HepG2 (cell line): ENCODE data around the gene ARF6. TPM values are rescaled to one million over a fixed set of nuclear protein-coding genes. Genes with fewer than 3 reads are reported as not detected.
A peak's percentile ranks its signal among the peaks of the same experiment; 100 is the strongest.

ENCODE experiments used
- ASH2L ChIP-seq: fragments of 300-600, 200-600 bp; sonication (generic); IDR thresholded peaks from 2 replicates; pipeline ENCODE4 v1.7.0; 2017; ENCODE audit warnings: low read depth, mild to moderate bottlenecking, moderate library complexity, mixed read lengths, low read length; ENCODE audit not compliant: insufficient read length
- ETV5 ChIP-seq: IDR thresholded peaks from 2 replicates; pipeline ENCODE4 v1.6.1; 2018; ENCODE audit warnings: missing biosample characterization, missing genetic modification reagents, inconsistent platforms, borderline replicate concordance
- FOXK1 ChIP-seq: sonication (generic); formaldehyde crosslinking; IDR thresholded peaks from 2 replicates; pipeline ENCODE4 v1.4.0; 2020; ENCODE audit warnings: low read depth, missing genetic modification reagents, borderline replicate concordance
- HIC2 ChIP-seq: sonication (generic); formaldehyde crosslinking; IDR thresholded peaks from 2 replicates; pipeline ENCODE4 v1.9.0; 2022; ENCODE audit warnings: low read depth, missing genetic modification reagents
- KMT2B ChIP-seq: IDR thresholded peaks from 2 replicates; pipeline ENCODE4 v1.6.1; 2016; ENCODE audit warnings: missing genetic modification reagents, missing compliant biosample characterization
- PPARG ChIP-seq: conservative IDR thresholded peaks from 2 replicates; pipeline ENCODE4 v1.6.1; 2016; ENCODE audit warnings: missing biosample characterization, missing genetic modification reagents
- SNAPC2 ChIP-seq: sonication (generic); formaldehyde crosslinking; IDR thresholded peaks from 2 replicates; pipeline ENCODE4 v1.8.1; 2022; ENCODE audit warnings: mild to moderate bottlenecking, missing genetic modification reagents
- TCF12 ChIP-seq, 2 experiments: fragments of 450-650 bp in 1 of 2; sonication (generic) in 1 of 2; formaldehyde crosslinking in 1 of 2; IDR thresholded peaks; 2 replicates each; pipeline versions ENCODE4 v1.6.1 to v1.8.0; 2017 to 2022; ENCODE audit warnings: antibody characterized with exemption in 1 of 2, mild to moderate bottlenecking in 1 of 2, missing genetic modification reagents in 1 of 2, moderate library complexity in 1 of 2
- ZNF224 ChIP-seq: sonication (generic); formaldehyde crosslinking; IDR thresholded peaks from 2 replicates; pipeline ENCODE4 v1.5.0; 2020; ENCODE audit warnings: mild to moderate bottlenecking, missing genetic modification reagents
- ZNF263 ChIP-seq: sonication (generic); formaldehyde crosslinking; IDR thresholded peaks from 2 replicates; pipeline ENCODE4 v1.4.0; 2020; ENCODE audit warnings: missing genetic modification reagents
- polyA plus RNA-seq, 8 experiments: library from polyadenylated mRNA; depleted of rRNA in 3 of 8; stranded (reverse) in 7 of 8; unstranded in 1 of 8; fragments of >200 nt; fragmentation: Illumina TruSeq in 4 of 8; extraction: Trizol in 4 of 8; gene quantifications; 2 replicates each; pipeline versions ENCODE4 v1.2.1 to v1.2.3, GENCODE V29; 2011 to 2016; ENCODE audit warnings: low read depth in 4 of 8, missing spikeins in 1 of 8, mixed read lengths in 1 of 8; ENCODE audit not compliant: insufficient read depth in 1 of 8
- total RNA-seq, 5 experiments: library from RNA; depleted of rRNA; stranded (reverse); fragments of >200 nt; fragmentation: Illumina TruSeq; extraction: Trizol; gene quantifications; 2 replicates each; pipeline ENCODE4 v1.2.3, GENCODE V29; 2016; ENCODE audit warnings: low read depth in 1 of 5
- TF ChIP-seq, protein P1 (sequence below), 2 experiments: sonication (generic) in 1 of 2; formaldehyde crosslinking in 1 of 2; IDR thresholded peaks; 2 replicates each; pipeline versions ENCODE4 v1.4.0 to v1.6.1; 2018 to 2020; ENCODE audit warnings: missing genetic modification reagents in 2 of 2, borderline replicate concordance in 1 of 2, low read depth in 1 of 2, mild to moderate bottlenecking in 1 of 2, missing biosample characterization in 1 of 2
- TF ChIP-seq, protein P2 (sequence below): sonication (generic); formaldehyde crosslinking; IDR thresholded peaks from 2 replicates; pipeline ENCODE4 v1.5.0; 2020; ENCODE audit warnings: mild to moderate bottlenecking, missing genetic modification reagents
- TF ChIP-seq, protein P3 (sequence below): IDR thresholded peaks from 2 replicates; pipeline ENCODE4 v1.6.1; 2016; ENCODE audit warnings: mild to moderate bottlenecking, missing biosample characterization, missing genetic modification reagents
- TF ChIP-seq, protein P4 (sequence below): sonication (generic); formaldehyde crosslinking; IDR thresholded peaks from 2 replicates; pipeline ENCODE4 v1.4.0; 2020; ENCODE audit warnings: mild to moderate bottlenecking, missing genetic modification reagents, borderline replicate concordance

ARF6 gene
- total and polyA plus RNA-seq, 2 of the 13 experiments (the other 11 are each of a cell fraction or from before 2014, with no cell fraction given), result 12.7 to 31.9 TPM

DNA sequence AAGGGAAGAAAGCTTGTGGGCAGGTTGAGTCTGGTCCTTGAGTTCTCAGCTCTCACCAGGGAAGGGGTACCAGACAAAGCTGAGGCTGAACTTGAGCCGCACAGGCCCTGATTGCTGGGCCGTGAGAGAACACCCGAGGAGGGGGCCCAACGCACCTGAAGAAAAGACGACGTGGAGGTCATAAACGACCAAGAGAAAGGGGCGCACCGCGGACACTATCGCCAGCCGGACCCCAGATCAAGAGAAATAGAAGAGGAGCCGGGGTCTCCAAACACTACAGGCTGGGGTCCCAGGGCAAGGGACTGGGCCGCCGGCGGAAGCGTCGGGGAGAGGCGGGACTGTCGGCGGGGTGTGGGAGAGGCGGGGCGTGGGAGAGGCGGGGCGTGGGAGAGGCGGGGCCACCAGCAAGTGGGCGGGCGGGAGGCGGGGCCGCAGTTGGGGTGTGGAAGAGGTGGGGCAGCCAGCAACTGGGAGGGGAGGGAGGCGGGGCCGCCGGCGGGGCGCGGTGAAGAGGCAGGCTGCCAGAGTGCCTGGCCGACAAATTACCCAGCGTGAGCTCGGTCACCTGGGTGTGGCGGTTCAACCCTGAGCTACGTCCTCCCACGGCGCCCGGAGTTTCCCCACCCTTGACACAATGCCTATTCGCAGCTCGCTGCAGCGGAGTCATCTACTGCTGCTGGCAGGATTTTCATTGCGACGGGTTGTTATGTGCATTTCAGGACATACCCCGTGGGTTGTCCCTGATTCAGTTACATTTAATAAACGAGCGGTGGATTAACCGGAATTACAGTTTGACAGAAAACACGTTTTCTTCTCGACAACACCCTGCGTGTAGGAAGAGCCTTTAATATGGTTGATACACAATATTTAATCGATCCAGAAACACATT lies 24.8 kb upstream of the ARF6 start (continued):
- TF ChIP-seq, protein P1, sequence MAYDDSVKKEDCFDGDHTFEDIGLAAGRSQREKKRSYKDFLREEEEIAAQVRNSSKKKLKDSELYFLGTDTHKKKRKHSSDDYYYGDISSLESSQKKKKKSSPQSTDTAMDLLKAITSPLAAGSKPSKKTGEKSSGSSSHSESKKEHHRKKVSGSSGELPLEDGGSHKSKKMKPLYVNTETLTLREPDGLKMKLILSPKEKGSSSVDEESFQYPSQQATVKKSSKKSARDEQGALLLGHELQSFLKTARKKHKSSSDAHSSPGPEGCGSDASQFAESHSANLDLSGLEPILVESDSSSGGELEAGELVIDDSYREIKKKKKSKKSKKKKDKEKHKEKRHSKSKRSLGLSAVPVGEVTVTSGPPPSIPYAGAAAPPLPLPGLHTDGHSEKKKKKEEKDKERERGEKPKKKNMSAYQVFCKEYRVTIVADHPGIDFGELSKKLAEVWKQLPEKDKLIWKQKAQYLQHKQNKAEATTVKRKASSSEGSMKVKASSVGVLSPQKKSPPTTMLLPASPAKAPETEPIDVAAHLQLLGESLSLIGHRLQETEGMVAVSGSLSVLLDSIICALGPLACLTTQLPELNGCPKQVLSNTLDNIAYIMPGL (CRISPR knock-in tag; IDR thresholded peaks at IDR 0.05; ENCODE audit: borderline replicate concordance in 1 of 2, low read depth in 1 of 2), result peak in 1 of 2 experiments; percentile 64; a peak in 3 of 4 replicates
- TF ChIP-seq ZNF224 (CRISPR knock-in tag) (peak; percentile 58; the same call in 1 of the 2 replicates), KMT2B (peak; percentile 38; the same call in 1 of the 2 replicates), SNAPC2 (CRISPR knock-in tag) (0 out of 2 replicates have a peak, but pooled peaks have one; percentile 11), PPARG (CRISPR knock-in tag) (peak; percentile 30; the same call in 1 of the 2 replicates), ETV5 (peak; percentile 42; the same call in 1 of the 2 replicates), ZNF263 (0 out of 2 replicates have a peak, but pooled peaks have one; percentile 36), HIC2 (CRISPR knock-in tag) (0 out of 2 replicates have a peak, but pooled peaks have one; percentile 26), TCF12 (IDR thresholded peaks at IDR 0.05) (no peak), TCF12 (CRISPR knock-in tag; IDR thresholded peaks at IDR 0.05) (no peak), FOXK1 (peak; percentile 19; the same call in 1 of the 2 replicates), ASH2L (peak; percentile 77)
- TF ChIP-seq, protein P2, sequence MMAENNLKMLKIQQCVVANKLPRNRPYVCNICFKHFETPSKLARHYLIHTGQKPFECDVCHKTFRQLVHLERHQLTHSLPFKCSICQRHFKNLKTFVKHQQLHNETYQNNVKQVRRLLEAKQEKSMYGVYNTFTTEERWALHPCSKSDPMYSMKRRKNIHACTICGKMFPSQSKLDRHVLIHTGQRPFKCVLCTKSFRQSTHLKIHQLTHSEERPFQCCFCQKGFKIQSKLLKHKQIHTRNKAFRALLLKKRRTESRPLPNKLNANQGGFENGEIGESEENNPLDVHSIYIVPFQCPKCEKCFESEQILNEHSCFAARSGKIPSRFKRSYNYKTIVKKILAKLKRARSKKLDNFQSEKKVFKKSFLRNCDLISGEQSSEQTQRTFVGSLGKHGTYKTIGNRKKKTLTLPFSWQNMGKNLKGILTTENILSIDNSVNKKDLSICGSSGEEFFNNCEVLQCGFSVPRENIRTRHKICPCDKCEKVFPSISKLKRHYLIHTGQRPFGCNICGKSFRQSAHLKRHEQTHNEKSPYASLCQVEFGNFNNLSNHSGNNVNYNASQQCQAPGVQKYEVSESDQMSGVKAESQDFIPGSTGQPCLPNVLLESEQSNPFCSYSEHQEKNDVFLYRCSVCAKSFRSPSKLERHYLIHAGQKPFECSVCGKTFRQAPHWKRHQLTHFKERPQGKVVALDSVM (CRISPR knock-in tag), result 0 out of 2 replicates have a peak, but pooled peaks have one; percentile 41
- TF ChIP-seq, protein P3, sequence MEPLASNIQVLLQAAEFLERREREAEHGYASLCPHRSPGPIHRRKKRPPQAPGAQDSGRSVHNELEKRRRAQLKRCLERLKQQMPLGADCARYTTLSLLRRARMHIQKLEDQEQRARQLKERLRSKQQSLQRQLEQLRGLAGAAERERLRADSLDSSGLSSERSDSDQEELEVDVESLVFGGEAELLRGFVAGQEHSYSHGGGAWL, result 0 out of 2 replicates have a peak, but pooled peaks have one; percentile 25
- TF ChIP-seq, protein P4, sequence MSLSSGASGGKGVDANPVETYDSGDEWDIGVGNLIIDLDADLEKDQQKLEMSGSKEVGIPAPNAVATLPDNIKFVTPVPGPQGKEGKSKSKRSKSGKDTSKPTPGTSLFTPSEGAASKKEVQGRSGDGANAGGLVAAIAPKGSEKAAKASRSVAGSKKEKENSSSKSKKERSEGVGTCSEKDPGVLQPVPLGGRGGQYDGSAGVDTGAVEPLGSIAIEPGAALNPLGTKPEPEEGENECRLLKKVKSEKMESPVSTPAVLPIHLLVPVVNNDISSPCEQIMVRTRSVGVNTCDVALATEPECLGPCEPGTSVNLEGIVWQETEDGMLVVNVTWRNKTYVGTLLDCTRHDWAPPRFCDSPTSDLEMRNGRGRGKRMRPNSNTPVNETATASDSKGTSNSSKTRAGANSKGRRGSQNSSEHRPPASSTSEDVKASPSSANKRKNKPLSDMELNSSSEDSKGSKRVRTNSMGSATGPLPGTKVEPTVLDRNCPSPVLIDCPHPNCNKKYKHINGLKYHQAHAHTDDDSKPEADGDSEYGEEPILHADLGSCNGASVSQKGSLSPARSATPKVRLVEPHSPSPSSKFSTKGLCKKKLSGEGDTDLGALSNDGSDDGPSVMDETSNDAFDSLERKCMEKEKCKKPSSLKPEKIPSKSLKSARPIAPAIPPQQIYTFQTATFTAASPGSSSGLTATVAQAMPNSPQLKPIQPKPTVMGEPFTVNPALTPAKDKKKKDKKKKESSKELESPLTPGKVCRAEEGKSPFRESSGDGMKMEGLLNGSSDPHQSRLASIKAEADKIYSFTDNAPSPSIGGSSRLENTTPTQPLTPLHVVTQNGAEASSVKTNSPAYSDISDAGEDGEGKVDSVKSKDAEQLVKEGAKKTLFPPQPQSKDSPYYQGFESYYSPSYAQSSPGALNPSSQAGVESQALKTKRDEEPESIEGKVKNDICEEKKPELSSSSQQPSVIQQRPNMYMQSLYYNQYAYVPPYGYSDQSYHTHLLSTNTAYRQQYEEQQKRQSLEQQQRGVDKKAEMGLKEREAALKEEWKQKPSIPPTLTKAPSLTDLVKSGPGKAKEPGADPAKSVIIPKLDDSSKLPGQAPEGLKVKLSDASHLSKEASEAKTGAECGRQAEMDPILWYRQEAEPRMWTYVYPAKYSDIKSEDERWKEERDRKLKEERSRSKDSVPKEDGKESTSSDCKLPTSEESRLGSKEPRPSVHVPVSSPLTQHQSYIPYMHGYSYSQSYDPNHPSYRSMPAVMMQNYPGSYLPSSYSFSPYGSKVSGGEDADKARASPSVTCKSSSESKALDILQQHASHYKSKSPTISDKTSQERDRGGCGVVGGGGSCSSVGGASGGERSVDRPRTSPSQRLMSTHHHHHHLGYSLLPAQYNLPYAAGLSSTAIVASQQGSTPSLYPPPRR (CRISPR knock-in tag), result peak; percentile 44; the same call in 1 of the 2 replicates
